Pericardium fibroblast (primary cell): ENCODE measurements around the gene ANKRD10. TPM values are rescaled to one million over a fixed set of nuclear protein-coding genes. Genes with fewer than 3 reads are reported as not detected.

Experiments
- total RNA-seq: library from RNA; depleted of rRNA; stranded (reverse); fragments of >200 nt; gene quantifications from 2 replicates; pipeline ENCODE4 v1.2.3, GENCODE V29; 2015

The ANKRD10 gene
- total RNA-seq, result 25.0 and 48.6 TPM in 2 replicates

DNA sequence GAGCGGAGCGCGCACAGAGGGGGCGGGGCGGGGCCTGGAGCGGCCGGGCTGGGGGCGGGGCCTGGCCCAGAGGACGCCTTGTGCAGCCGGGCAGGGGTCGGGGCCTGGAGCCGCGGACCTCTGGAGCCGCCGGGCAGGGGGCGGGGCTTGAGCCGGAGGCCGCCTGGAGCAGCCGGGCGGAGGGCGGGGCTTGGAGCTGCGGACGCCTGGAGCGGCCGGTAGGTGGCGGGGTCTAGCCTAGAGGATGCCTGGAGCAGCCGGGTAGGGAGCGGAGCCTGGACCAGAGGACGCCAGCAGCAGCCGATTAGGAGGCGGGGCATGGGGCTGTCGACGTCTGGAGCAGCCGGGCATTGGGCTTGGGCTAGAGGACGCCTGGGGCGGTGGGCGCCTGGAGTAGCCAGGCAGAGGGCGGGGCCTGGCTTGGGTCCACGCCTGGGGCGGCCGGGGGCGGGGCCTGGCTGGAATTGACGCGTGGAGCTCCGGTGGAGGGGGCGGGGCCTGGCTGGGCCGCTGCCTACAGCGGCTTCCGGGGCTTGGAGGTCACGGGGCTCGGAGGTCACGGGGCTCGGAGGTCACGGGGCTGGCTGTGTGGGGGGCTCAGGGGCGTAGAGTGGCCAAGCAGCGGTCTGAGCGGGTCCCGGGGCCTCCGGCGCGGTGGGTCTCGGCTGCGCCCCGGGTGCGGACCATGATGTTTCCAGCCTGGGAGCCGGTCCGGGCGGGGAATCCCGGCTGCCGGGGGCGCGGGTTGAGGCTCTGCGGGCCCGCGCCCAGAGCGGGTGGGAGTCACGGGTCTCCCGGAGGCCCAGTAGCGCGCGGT lies at the start of gene ANKRD10:
Gene ANKRD10, minus strand, starts transcription at position 13 of the 817 bp plus-strand sequence. CDS start 135 bp downstream, outside the sequence.

Other genes with a start within 250 kb of the ANKRD10 start
- gene CARS2, start 209.0 kb downstream of the ANKRD10 start, total RNA-seq, result 52.6 and 55.1 TPM in 2 replicates
- 7.7 and 9.5 TPM in 2 replicates for gene ING1, start 201.4 kb downstream of the ANKRD10 start, total RNA-seq
- 30.6 and 32.9 TPM in 2 replicates for gene ARHGEF7, start 200.2 kb upstream of the ANKRD10 start, total RNA-seq